GM10248 (cell line): Measurements from ENCODE around the gene MTMR12.

Experiments used
- CTCF ChIA-PET: fragments of 300-600 bp; sonication (Branson Sonifier 250); formaldehyde crosslinking; extraction: SDS; loops from one replicate; lab custom pipeline; 2021; ENCODE audit warnings: antibody characterized with exemption; lab: Yijun Ruan, JAX
- POLR2A ChIA-PET: fragments of 350-650 bp; sonication (Branson Sonifier 250); formaldehyde crosslinking; extraction: SDS; loops from one replicate; lab custom pipeline; 2020; ENCODE audit warnings: antibody characterized with exemption; lab: Yijun Ruan, JAX
- DNase-seq: peaks from one replicate; pipeline ENCODE4 v3.0.0; 2012; ENCODE audit errors: extremely low spot score
- CTCF ChIP-seq: IDR thresholded peaks from 2 replicates; pipeline ENCODE4 v1.5.1; 2012; ENCODE audit warnings: mild to moderate bottlenecking, low read depth; ENCODE audit errors: extremely low read depth, missing control alignments, control extremely low read depth

MTMR12 gene

GRCh38 chr5:32249668-32250067, 63.1 kb downstream of the MTMR12 start:
- TF ChIP-seq CTCF: no peak
- CTCF ChIA-PET: interaction anchor here (1.0 to 10.0 kb wide), 6 partner anchors 9 to 80 kb away, joined by 3 to 99 read pairs (median 5); no protein-coding TSS in a partner anchor

GRCh38 chr5:32245742-32246141, 67.0 kb downstream of the MTMR12 start:
- ChIA-PET CTCF (interaction anchor here (1.0 to 10.0 kb wide), 5 partner anchors 10 to 84 kb away, joined by 3 to 99 read pairs (median 3); no protein-coding TSS in a partner anchor), POLR2A (no interaction called here)
- no peak for TF ChIP-seq CTCF
- no peak for DNase-seq

More at GRCh38 chr5:32249668-32250067, 63.1 kb downstream of the MTMR12 start:
- DNase-seq: no peak
- POLR2A ChIA-PET: no interaction called here

- DNase-seq: no peak
- POLR2A ChIA-PET: no interaction called here
- CTCF ChIA-PET: interaction anchor here (1.1 to 10.0 kb wide), 4 partner anchors 12 to 85 kb away, joined by 3 to 99 read pairs (median 14); no protein-coding TSS in a partner anchor
- no peak for TF ChIP-seq CTCF
Observed at GRCh38 chr5:32244017-32244416, 68.7 kb downstream of the MTMR12 start.

- CTCF ChIA-PET: interaction anchor here (0.7 to 10.0 kb wide), 8 partner anchors 9 to 88 kb away, joined by 3 to 99 read pairs (median 3); no protein-coding TSS in a partner anchor
- no peak for DNase-seq
- no peak for TF ChIP-seq CTCF
Observed at GRCh38 chr5:32241034-32241783, 71.5 kb downstream of the MTMR12 start.

GRCh38 chr5:32239385-32239784, 73.4 kb downstream of the MTMR12 start:
- POLR2A ChIA-PET: no interaction called here
- CTCF ChIA-PET: interaction anchor here (0.7 to 1.8 kb wide), 2 partner anchors 14 to 90 kb away, joined by 3 to 8 read pairs; no protein-coding TSS in a partner anchor
- TF ChIP-seq CTCF: no peak
- DNase-seq: no peak

More at GRCh38 chr5:32241034-32241783, 71.5 kb downstream of the MTMR12 start:
- POLR2A ChIA-PET: no interaction called here

GRCh38 chr5:32233696-32234447, 78.9 kb downstream of the MTMR12 start:
- TF ChIP-seq CTCF: no peak
- ChIA-PET CTCF (interaction anchor here (1.0 to 8.8 kb wide), 13 partner anchors 10 to 380 kb away, joined by 3 to 204 read pairs (median 10); no protein-coding TSS in a partner anchor), POLR2A (no interaction called here)
- no peak for DNase-seq
